Measurements from ENCODE around the gene ELK3. TPM values are rescaled to one million over a fixed set of nuclear protein-coding genes. Genes with fewer than 3 reads are reported as not detected.

ELK3 gene
- total and polyA plus RNA-seq, 2 donors, result 14.6 to 17.8 TPM

GRCh38 chr12:96250119-96250685 is 56.0 kb downstream of the ELK3 start:
- Histone ChIP-seq H3K27ac (ENCODE audit: low read depth in 1 of 2, low read length in 1 of 2) (no peak overlapping the region), H3K36me3 (ENCODE audit: control insufficient read depth in 2 of 2, insufficient read depth in 2 of 2, low read length in 1 of 2) (peaks cover 30 to 65% of the 10 kb centered on the region in 2 donors), H3K4me3 (ENCODE audit: low read length in 2 of 2) (no peak overlapping the region), H3K27me3 (ENCODE audit: control insufficient read depth in 2 of 2, insufficient read depth in 1 of 2, low read length in 1 of 2) (no peaks in the 10 kb centered on the region), H3K9me3 (ENCODE audit: control insufficient read depth in 2 of 2, insufficient read depth in 1 of 2, low read length in 1 of 2) (no peaks in the 10 kb centered on the region), H3K4me1 (ENCODE audit: control insufficient read depth in 2 of 2, insufficient read depth in 2 of 2, low read length in 2 of 2) (no peaks in the 10 kb centered on the region)
- WGBS, result 97% methylated on average over 7 of the region's 7 CpGs
- DNase-seq (ENCODE audit: low read depth in 6 of 9, low spot score in 9 of 9), result no peak

- no peak for DNase-seq (ENCODE audit: low read depth in 6 of 9, low spot score in 9 of 9)
- Histone ChIP-seq H3K9me3 (ENCODE audit: control insufficient read depth in 2 of 2, insufficient read depth in 1 of 2, low read length in 1 of 2) (no peaks in the 10 kb centered on the region), H3K36me3 (ENCODE audit: control insufficient read depth in 2 of 2, insufficient read depth in 2 of 2, low read length in 1 of 2) (peaks cover 6 to 56% of the 10 kb centered on the region in 2 donors), H3K27me3 (ENCODE audit: control insufficient read depth in 2 of 2, insufficient read depth in 1 of 2, low read length in 1 of 2) (no peaks in the 10 kb centered on the region), H3K27ac (ENCODE audit: low read depth in 1 of 2, low read length in 1 of 2) (no peak overlapping the region), H3K4me1 (ENCODE audit: control insufficient read depth in 2 of 2, insufficient read depth in 2 of 2, low read length in 2 of 2) (peaks cover 0 to 10% of the 10 kb centered on the region in 2 donors), H3K4me3 (ENCODE audit: low read length in 2 of 2) (no peak overlapping the region)
- 95% methylated on average over 8 of the region's 8 CpGs for WGBS
These were observed 60.9 kb downstream of the ELK3 start for GRCh38 chr12:96255077-96255476.

- WGBS, result 93% methylated on average over 7 of the region's 7 CpGs
- H3K27me3 ChIP-seq (ENCODE audit: control insufficient read depth in 2 of 2, insufficient read depth in 1 of 2, low read length in 1 of 2), result no peaks in the 10 kb centered on the region
- no peak overlapping the region for H3K27ac ChIP-seq (ENCODE audit: low read depth in 1 of 2, low read length in 1 of 2)
- no peaks in the 10 kb centered on the region for H3K9me3 ChIP-seq (ENCODE audit: control insufficient read depth in 2 of 2, insufficient read depth in 1 of 2, low read length in 1 of 2)
- peaks cover 3 to 56% of the 10 kb centered on the region in 2 donors for H3K36me3 ChIP-seq (ENCODE audit: control insufficient read depth in 2 of 2, insufficient read depth in 2 of 2, low read length in 1 of 2)
- peaks cover 0 to 10% of the 10 kb centered on the region in 2 donors for H3K4me1 ChIP-seq (ENCODE audit: control insufficient read depth in 2 of 2, insufficient read depth in 2 of 2, low read length in 2 of 2)
- no peak overlapping the region for H3K4me3 ChIP-seq (ENCODE audit: low read length in 2 of 2)
- DNase-seq (ENCODE audit: low read depth in 6 of 9, low spot score in 9 of 9), result no peak
These were observed 62.6 kb downstream of the ELK3 start for GRCh38 chr12:96256672-96257361.

- Histone ChIP-seq H3K36me3 (ENCODE audit: control insufficient read depth in 2 of 2, insufficient read depth in 2 of 2, low read length in 1 of 2) (peaks cover 3 to 56% of the 10 kb centered on the region in 2 donors), H3K4me1 (ENCODE audit: control insufficient read depth in 2 of 2, insufficient read depth in 2 of 2, low read length in 2 of 2) (peaks cover 0 to 10% of the 10 kb centered on the region in 2 donors), H3K4me3 (ENCODE audit: low read length in 2 of 2) (no peak overlapping the region), H3K27ac (ENCODE audit: low read depth in 1 of 2, low read length in 1 of 2) (no peak overlapping the region), H3K9me3 (ENCODE audit: control insufficient read depth in 2 of 2, insufficient read depth in 1 of 2, low read length in 1 of 2) (no peaks in the 10 kb centered on the region), H3K27me3 (ENCODE audit: control insufficient read depth in 2 of 2, insufficient read depth in 1 of 2, low read length in 1 of 2) (no peaks in the 10 kb centered on the region)
- DNase-seq (ENCODE audit: low read depth in 6 of 9, low spot score in 9 of 9), result no peak
- WGBS, result 98% methylated on average over 2 of the region's 2 CpGs
These were observed 63.5 kb downstream of the ELK3 start for GRCh38 chr12:96257550-96258103.

- no peaks in the 10 kb centered on the region for H3K27me3 ChIP-seq (ENCODE audit: control insufficient read depth in 2 of 2, insufficient read depth in 1 of 2, low read length in 1 of 2)
- no peaks in the 10 kb centered on the region for H3K9me3 ChIP-seq (ENCODE audit: control insufficient read depth in 2 of 2, insufficient read depth in 1 of 2, low read length in 1 of 2)
- no peak overlapping the region for H3K4me3 ChIP-seq (ENCODE audit: low read length in 2 of 2)
- H3K27ac ChIP-seq (ENCODE audit: low read depth in 1 of 2, low read length in 1 of 2), result peak overlapping the region in 1 of 2 donors; percentile 8
- 77% methylated on average over 8 of the region's 8 CpGs for WGBS
- peaks cover 0 to 10% of the 10 kb centered on the region in 2 donors for H3K4me1 ChIP-seq (ENCODE audit: control insufficient read depth in 2 of 2, insufficient read depth in 2 of 2, low read length in 2 of 2)
- DNase-seq (ENCODE audit: low read depth in 6 of 9, low spot score in 9 of 9), result peak in 1 of 9 donors; percentile 43
- H3K36me3 ChIP-seq (ENCODE audit: control insufficient read depth in 2 of 2, insufficient read depth in 2 of 2, low read length in 1 of 2), result peaks cover 3 to 53% of the 10 kb centered on the region in 2 donors
These were observed 64.2 kb downstream of the ELK3 start for GRCh38 chr12:96258104-96258961.

- no peaks in the 10 kb centered on the region for H3K9me3 ChIP-seq (ENCODE audit: control insufficient read depth in 2 of 2, insufficient read depth in 1 of 2, low read length in 1 of 2)
- no peak for DNase-seq (ENCODE audit: low read depth in 6 of 9, low spot score in 9 of 9)
- WGBS, result 94% methylated on average over 2 of the region's 2 CpGs
- H3K27me3 ChIP-seq (ENCODE audit: control insufficient read depth in 2 of 2, insufficient read depth in 1 of 2, low read length in 1 of 2), result no peaks in the 10 kb centered on the region
- H3K4me3 ChIP-seq (ENCODE audit: low read length in 2 of 2), result no peak overlapping the region
- peaks cover 12 to 61% of the 10 kb centered on the region in 2 donors for H3K36me3 ChIP-seq (ENCODE audit: control insufficient read depth in 2 of 2, insufficient read depth in 2 of 2, low read length in 1 of 2)
- no peak overlapping the region for H3K27ac ChIP-seq (ENCODE audit: low read depth in 1 of 2, low read length in 1 of 2)
- H3K4me1 ChIP-seq (ENCODE audit: control insufficient read depth in 2 of 2, insufficient read depth in 2 of 2, low read length in 2 of 2), result peaks cover 0 to 10% of the 10 kb centered on the region in 2 donors
These were observed 66.1 kb downstream of the ELK3 start for GRCh38 chr12:96260231-96260630.

GRCh38 chr12:96260644-96261043 is 66.5 kb downstream of the ELK3 start:
- Histone ChIP-seq H3K4me1 (ENCODE audit: control insufficient read depth in 2 of 2, insufficient read depth in 2 of 2, low read length in 2 of 2) (peaks cover 0 to 10% of the 10 kb centered on the region in 2 donors), H3K27me3 (ENCODE audit: control insufficient read depth in 2 of 2, insufficient read depth in 1 of 2, low read length in 1 of 2) (no peaks in the 10 kb centered on the region), H3K27ac (ENCODE audit: low read depth in 1 of 2, low read length in 1 of 2) (no peak overlapping the region), H3K9me3 (ENCODE audit: control insufficient read depth in 2 of 2, insufficient read depth in 1 of 2, low read length in 1 of 2) (no peaks in the 10 kb centered on the region), H3K4me3 (ENCODE audit: low read length in 2 of 2) (no peak overlapping the region), H3K36me3 (ENCODE audit: control insufficient read depth in 2 of 2, insufficient read depth in 2 of 2, low read length in 1 of 2) (peaks cover 12 to 61% of the 10 kb centered on the region in 2 donors)
- DNase-seq (ENCODE audit: low read depth in 6 of 9, low spot score in 9 of 9), result no peak
- WGBS, result 96% methylated on average over 3 of the region's 3 CpGs

GRCh38 chr12:96261557-96261956 is 67.4 kb downstream of the ELK3 start:
- Histone ChIP-seq H3K9me3 (ENCODE audit: control insufficient read depth in 2 of 2, insufficient read depth in 1 of 2, low read length in 1 of 2) (no peaks in the 10 kb centered on the region), H3K4me3 (ENCODE audit: low read length in 2 of 2) (no peak overlapping the region), H3K27me3 (ENCODE audit: control insufficient read depth in 2 of 2, insufficient read depth in 1 of 2, low read length in 1 of 2) (no peaks in the 10 kb centered on the region), H3K36me3 (ENCODE audit: control insufficient read depth in 2 of 2, insufficient read depth in 2 of 2, low read length in 1 of 2) (peaks cover 12 to 58% of the 10 kb centered on the region in 2 donors), H3K4me1 (ENCODE audit: control insufficient read depth in 2 of 2, insufficient read depth in 2 of 2, low read length in 2 of 2) (peaks cover 0 to 10% of the 10 kb centered on the region in 2 donors), H3K27ac (ENCODE audit: low read depth in 1 of 2, low read length in 1 of 2) (no peak overlapping the region)
- DNase-seq (ENCODE audit: low read depth in 6 of 9, low spot score in 9 of 9), result no peak
- WGBS, result 99% methylated on average over 5 of the region's 5 CpGs
